ENCODE measurements around the gene HERC5. TPM values are rescaled to one million over a fixed set of nuclear protein-coding genes. Genes with fewer than 3 reads are reported as not detected.

The HERC5 gene
- total RNA-seq, 4 donors from 2014 or later, result 0.55 to 1.5 (median 1.1) TPM

GRCh38 chr4:88517825-88518224 is 60.9 kb downstream of the HERC5 start:
- Histone ChIP-seq H3K9me3 (no peaks in the 10 kb centered on the region), H3K27ac (no peak overlapping the region), H3K27me3 (no peaks in the 10 kb centered on the region), H3K4me3 (no peak overlapping the region), H3K4me1 (peaks cover 11% of the 10 kb centered on the region in 2 donors), H3K36me3 (peaks cover 0 to 26% of the 10 kb centered on the region in 2 donors)
- DNase-seq, result no peak
- in situ Hi-C loops (cut with MboI; ENCODE audit: low sequenced_read_pairs in 4 of 4), result loop anchor here (5.0 to 25.0 kb wide), 5 partner anchors 143 to 656 kb away; partner anchors contain the start of gene HERC6 (in 1 of the 4)
- no peak for TF ChIP-seq CTCF (IDR thresholded peaks at IDR 0.05 in 4 of 5, conservative IDR thresholded peaks at IDR 0.05 in 1 of 5)
- no peak for TF ChIP-seq POLR2A (IDR thresholded peaks at IDR 0.05)
- ATAC-seq, result no peak
- intact Hi-C loops (cut with DNase I; ENCODE audit: low total_unique reads), result loop anchor here (10.0 kb wide), 1 partner anchor 483 kb away; no protein-coding TSS in a partner anchor

- no peaks in the 10 kb centered on the region for H3K27me3 ChIP-seq
- no peak for DNase-seq
- no peaks in the 10 kb centered on the region for H3K9me3 ChIP-seq
- H3K36me3 ChIP-seq, result peaks cover 0 to 26% of the 10 kb centered on the region in 2 donors
- H3K27ac ChIP-seq, result no peak overlapping the region
- TF ChIP-seq POLR2A (IDR thresholded peaks at IDR 0.05) (no peak), CTCF (IDR thresholded peaks at IDR 0.05 in 4 of 5, conservative IDR thresholded peaks at IDR 0.05 in 1 of 5) (no peak)
- H3K4me1 ChIP-seq, result peaks cover 11 to 12% of the 10 kb centered on the region in 2 donors
- in situ Hi-C loops (cut with MboI; ENCODE audit: low sequenced_read_pairs in 4 of 4) (loop anchor here (5.0 to 25.0 kb wide), 5 partner anchors 144 to 657 kb away; partner anchors contain the start of gene HERC6 (in 1 of the 4)), intact Hi-C loops (cut with DNase I; ENCODE audit: low total_unique reads) (loop anchor here (10.0 kb wide), 1 partner anchor 484 kb away; no protein-coding TSS in a partner anchor)
- ATAC-seq, result no peak
- H3K4me3 ChIP-seq, result no peak overlapping the region
Measured at GRCh38 chr4:88518911-88519310, 62.0 kb downstream of the HERC5 start.

- TF ChIP-seq CTCF (IDR thresholded peaks at IDR 0.05 in 4 of 5, conservative IDR thresholded peaks at IDR 0.05 in 1 of 5), result no peak
- TF ChIP-seq POLR2A (IDR thresholded peaks at IDR 0.05), result no peak
- in situ Hi-C loops (cut with MboI; ENCODE audit: low sequenced_read_pairs in 4 of 4) (loop anchor here in 1 of 4 donors (25.0 kb wide), 2 partner anchors 486 to 661 kb away; no protein-coding TSS in a partner anchor), intact Hi-C loops (cut with DNase I; ENCODE audit: low total_unique reads) (loop anchor here (1.0 to 10.0 kb wide), 7 partner anchors 66 to 1586 kb away; partner anchors contain the start of genes AFF1, HERC3, HERC5 and HERC6)
- peak; percentile 5 to 32 for DNase-seq
- Histone ChIP-seq H3K4me1 (peaks cover 26 to 35% of the 10 kb centered on the region in 2 donors), H3K27ac (peak overlapping the region; percentile 88 to 98 (median 92)), H3K9me3 (no peaks in the 10 kb centered on the region), H3K27me3 (no peaks in the 10 kb centered on the region), H3K36me3 (peaks cover 0 to 26% of the 10 kb centered on the region in 2 donors), H3K4me3 (peak overlapping the region; percentile 86 to 96 (median 90))
- peak; percentile 44 to 55 for ATAC-seq
Measured at GRCh38 chr4:88522702-88523324, 65.9 kb downstream of the HERC5 start.

GRCh38 chr4:88523325-88524129 is 66.6 kb downstream of the HERC5 start, which contains the start of gene PYURF:
TSS of gene PYURF (minus strand) at chr4:88523776. CDS start at chr4:88523700, 76 bp downstream.
- TF ChIP-seq CTCF (IDR thresholded peaks at IDR 0.05 in 4 of 5, conservative IDR thresholded peaks at IDR 0.05 in 1 of 5) (no peak), POLR2A (IDR thresholded peaks at IDR 0.05) (peak; percentile 87)
- in situ Hi-C loops (cut with MboI; ENCODE audit: low sequenced_read_pairs in 4 of 4), result loop anchor here in 1 of 4 donors (25.0 kb wide), 2 partner anchors 486 to 661 kb away; no protein-coding TSS in a partner anchor
- ATAC-seq (peak; percentile 89 to 96), DNase-seq (peak; percentile 91 to 93)
- Histone ChIP-seq H3K9me3 (no peaks in the 10 kb centered on the region), H3K27ac (peak within 1 kb of the TSS; percentile 88 to 98 (median 92)), H3K27me3 (no peaks in the 10 kb centered on the region), H3K4me3 (peak within 1 kb of the TSS; percentile 86 to 96 (median 90)), H3K4me1 (peaks cover 26 to 35% of the 10 kb centered on the region in 2 donors), H3K36me3 (peaks cover 0 to 26% of the 10 kb centered on the region in 2 donors)
- intact Hi-C loops (cut with DNase I; ENCODE audit: low total_unique reads), result loop anchor here (1.0 to 10.0 kb wide), 7 partner anchors 66 to 1586 kb away; partner anchors contain the start of genes AFF1, HERC3, HERC5 and HERC6

Data from gastrocnemius medialis (tissue), 4 donors.